Motor neuron (in vitro differentiated cells): ENCODE data around the gene MYH16. TPM values are rescaled to one million over a fixed set of nuclear protein-coding genes. Genes with fewer than 3 reads are reported as not detected.
"Not testable (repeated sequence)": the region's sequence is repeated elsewhere in the genome, so short reads cannot be mapped to it uniquely, and the experiment has no call there.

ENCODE experiments used
- ATAC-seq, 8 experiments: fragments of 200-7000 bp; cut with Tn5 transposase; replicated peaks in 6 of 8; 2 replicates each; pipeline ENCODE4 v1.8.0; 2021; ENCODE audit warnings: mild to moderate bottlenecking in 8 of 8, moderate library complexity in 8 of 8
- H3K27ac ChIP-seq, 2 donors: fragments of 250-450 bp; sonication (Bioruptor Pico); 2 replicates each; pipeline ENCODE4 v1.9.0; 2021; ENCODE audit warnings: antibody characterized with exemption in 2 of 2, mild to moderate bottlenecking in 2 of 2, moderate library complexity in 1 of 2
- H3K4me1 ChIP-seq, 2 donors: fragments of 250-450 bp; sonication (Bioruptor Pico); replicated peaks in 1 of 2; 2 replicates each; pipeline ENCODE4 v1.6.1; 2021; ENCODE audit warnings: antibody characterized with exemption in 2 of 2, mild to moderate bottlenecking in 2 of 2, moderate library complexity in 1 of 2
- H3K4me3 ChIP-seq, 5 donors: fragments of 250-450 bp; sonication (Bioruptor Pico); 2 replicates each; pipeline ENCODE4 v1.9.0; 2021; ENCODE audit warnings: antibody characterized with exemption in 5 of 5, mild to moderate bottlenecking in 5 of 5, moderate library complexity in 4 of 5
- WGBS, 10 experiments: fragments of 450-650 bp; shearing (Covaris generic); methylation state at CpG; one replicate each; pipeline ENCODE4 v1.0.0; 2022; 5-methylcytosine and 5-hydroxymethylcytosine counted together
- in situ Hi-C, 9 experiments: fragments of 400-800 bp; cut with MboI; loops; one replicate each; pipeline ENCODE4 v1.15.0; 2021; ENCODE audit warnings: low sequenced_read_pairs in 9 of 9, low pct_unique_long_range_greater_than_20kb in 2 of 9; ENCODE audit not compliant: unreplicated experiment in 9 of 9
- total RNA-seq, 8 experiments: library from RNA; unstranded; fragments of 300-600 nt; gene quantifications; 2 replicates each; pipeline versions ENCODE4 v1.2.3 to v1.2.4, GENCODE V29; 2022

Gene MYH16
- under 1 TPM in 5 of 8 experiments, not detected in 3; 0.10 to 0.52 (median 0.14) TPM for total RNA-seq

DNA sequence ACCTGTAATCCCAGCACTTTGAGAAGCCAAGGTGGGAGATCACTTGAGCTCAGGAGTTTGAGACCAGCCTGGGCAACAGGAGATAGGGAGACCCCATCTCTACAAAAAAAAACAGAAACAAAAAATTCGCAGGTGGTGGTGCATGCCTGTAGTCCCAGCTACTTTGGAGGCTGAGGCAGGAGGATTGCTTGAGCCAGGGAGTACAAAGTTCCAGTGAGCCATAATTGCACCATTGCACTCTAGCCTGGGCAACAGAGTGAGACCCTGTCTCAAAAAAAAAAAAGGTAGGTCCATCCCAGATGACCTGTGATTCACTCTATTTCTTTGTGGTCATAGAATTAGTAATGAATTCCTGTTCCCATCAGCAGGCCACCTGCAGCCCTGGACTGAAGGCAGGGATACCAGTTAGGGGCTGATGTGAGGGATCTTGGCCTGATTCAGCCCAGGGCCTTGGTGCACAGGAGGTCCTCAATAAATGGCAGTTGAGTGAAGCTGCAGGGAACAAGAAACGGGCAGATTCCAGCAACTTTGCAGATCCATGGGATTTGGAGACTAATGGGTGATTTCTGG lies at the start of gene MYH16:
MYH16 (plus strand) TSS at position 364 of the 570 bp plus-strand sequence.
- Histone ChIP-seq H3K4me3 (no peak within 1 kb of the TSS), H3K4me1 (no peaks in the 10 kb centered on the region), H3K27ac (no peak within 1 kb of the TSS)
- ATAC-seq, result no peak
- 13 to 100% (median 88%) methylated on average over 1 to 2 of the region's 2 CpGs; no CpG with 5 or more reads in 1 of the 10 experiments for WGBS, 10 experiments
- in situ Hi-C loops, result no loop called here

DNA sequence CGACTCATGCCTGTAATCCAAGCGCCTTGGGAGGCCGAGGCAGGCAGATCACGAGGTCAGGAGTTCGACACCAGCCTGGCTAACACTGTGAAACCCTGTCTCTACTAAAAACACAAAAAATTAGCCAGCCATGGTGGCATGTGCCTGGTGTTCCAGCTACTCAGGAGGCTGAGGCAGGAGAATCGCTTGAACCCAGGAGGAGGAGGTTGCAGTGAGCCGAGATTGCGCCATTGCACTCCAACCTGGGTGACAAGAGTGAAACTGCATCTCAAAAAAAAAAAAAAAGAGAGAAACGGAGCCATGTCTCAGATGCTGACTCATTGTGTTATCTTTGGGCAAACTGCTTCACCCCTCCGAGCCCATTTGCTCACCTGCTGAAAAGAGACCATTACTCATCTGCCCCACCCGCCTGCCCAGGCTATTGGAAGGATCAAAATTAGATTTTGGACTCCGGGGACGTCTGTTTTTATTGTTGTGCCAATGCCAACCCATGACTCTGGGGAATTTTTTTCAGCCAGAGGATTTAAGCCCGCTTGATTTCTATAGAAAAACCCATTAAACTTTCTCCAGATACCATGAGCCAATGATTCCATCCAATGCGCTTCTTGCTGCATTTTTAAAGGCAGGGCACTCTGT lies 48.3 kb upstream of the MYH16 start:
- in situ Hi-C loops, H3K4me3 ChIP-seq, H3K27ac ChIP-seq, H3K4me1 ChIP-seq: not testable (repeated sequence)
- peak in 1 of 8 experiments; percentile 51 for ATAC-seq
- WGBS, 10 experiments, result 26 to 100% (median 78%) methylated on average over 1 to 10 of the region's 15 CpGs

DNA sequence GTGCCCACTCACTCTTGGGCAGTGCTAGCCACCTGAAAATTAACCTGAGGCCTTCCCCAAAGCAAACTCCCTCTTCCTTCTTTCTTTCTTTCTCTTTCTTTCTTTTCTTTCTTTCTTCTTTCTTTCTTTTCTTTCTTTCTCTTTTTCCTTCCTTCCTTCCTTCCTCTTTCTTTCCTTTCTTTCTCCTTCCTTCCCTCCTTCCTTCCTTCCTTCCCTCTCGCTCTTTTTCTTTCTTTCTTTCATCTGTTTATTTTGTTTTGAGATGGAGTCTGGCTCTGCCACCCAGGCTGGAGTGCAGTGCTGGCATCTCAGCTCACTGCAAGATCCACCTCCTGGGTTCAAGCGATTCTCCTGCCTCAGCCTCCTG lies 47.8 kb upstream of the MYH16 start:
- Histone ChIP-seq H3K4me3 (no peak overlapping the region), H3K27ac (no peak overlapping the region), H3K4me1 (no peaks in the 10 kb centered on the region)
- ATAC-seq, result no peak
- in situ Hi-C loops, result no loop called here
- 72 to 100% (median 86%) methylated on average over 1 to 2 of the region's 2 CpGs; no CpG with 5 or more reads in 2 of the 10 experiments for WGBS, 10 experiments

- in situ Hi-C loops, result no loop called here
- ATAC-seq, result no peak
- no peak overlapping the region for H3K27ac ChIP-seq
Measured at GRCh38 chr7:99229234-99229633, 43.4 kb upstream of the MYH16 start.

GRCh38 chr7:99232082-99232770 lies 40.4 kb upstream of the MYH16 start:
- no peak for ATAC-seq
- in situ Hi-C loops, result no loop called here
- no peaks in the 10 kb centered on the region for H3K4me1 ChIP-seq
- no peak overlapping the region for H3K4me3 ChIP-seq
- H3K27ac ChIP-seq, result no peak overlapping the region
- WGBS, 10 experiments, result 0 to 100% (median 86%) methylated on average over 1 to 6 of the region's 9 CpGs; no CpG with 5 or more reads in 1 of the 10 experiments

More at GRCh38 chr7:99229234-99229633, 43.4 kb upstream of the MYH16 start:
- H3K4me3 ChIP-seq, result no peak overlapping the region
- H3K4me1 ChIP-seq, result no peaks in the 10 kb centered on the region
- 38 to 100% (median 82%) methylated on average over 1 to 4 of the region's 4 CpGs for WGBS, 10 experiments

- in situ Hi-C loops, H3K27ac ChIP-seq, ATAC-seq, H3K4me3 ChIP-seq, H3K4me1 ChIP-seq: not testable (repeated sequence)
- 67 to 83% methylated on average over 2 to 3 of the region's 4 CpGs; no CpG with 5 or more reads in 8 of the 10 experiments for WGBS, 10 experiments
Measured at GRCh38 chr7:99232955-99233354, 39.7 kb upstream of the MYH16 start.

- Histone ChIP-seq H3K27ac (no peak overlapping the region), H3K4me1 (no peaks in the 10 kb centered on the region), H3K4me3 (no peak overlapping the region)
- 69 to 100% (median 91%) methylated on average over 1 to 8 of the region's 9 CpGs; no CpG with 5 or more reads in 1 of the 10 experiments for WGBS, 10 experiments
- in situ Hi-C loops, result no loop called here
- ATAC-seq, result no peak
Measured at GRCh38 chr7:99234185-99234584, 38.5 kb upstream of the MYH16 start.

GRCh38 chr7:99235925-99236324 lies 36.7 kb upstream of the MYH16 start:
- WGBS, 10 experiments, result 60 to 100% (median 80%) methylated on average over 1 to 8 of the region's 12 CpGs; no CpG with 5 or more reads in 1 of the 10 experiments
- Histone ChIP-seq H3K4me1 (no peaks in the 10 kb centered on the region), H3K4me3 (no peak overlapping the region), H3K27ac (no peak overlapping the region)
- no peak for ATAC-seq
- in situ Hi-C loops, result no loop called here

DNA sequence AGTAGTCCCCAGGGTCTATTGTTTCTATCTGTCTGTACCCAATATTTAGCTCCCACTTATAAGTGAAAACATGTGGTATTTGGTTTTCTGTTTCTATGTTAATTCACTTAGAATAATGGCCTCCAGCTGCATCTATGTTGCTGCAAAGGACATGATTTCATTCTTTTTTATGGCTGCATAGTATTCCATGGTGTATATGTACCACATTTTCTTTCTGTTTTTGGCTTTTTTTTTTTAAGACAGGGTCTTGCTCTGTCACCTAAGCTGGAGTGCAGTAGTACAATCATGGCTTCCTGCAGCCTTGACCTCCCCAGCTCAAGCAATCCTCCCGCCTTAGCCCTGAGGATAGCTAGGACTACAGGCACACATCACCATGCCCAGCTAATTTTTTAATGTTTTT lies 34.8 kb upstream of the MYH16 start:
- ATAC-seq, in situ Hi-C loops: not testable (repeated sequence)
- WGBS, 10 experiments, result 60 to 100% (median 90%) methylated on average over 1 of the region's 1 CpG; no CpG with 5 or more reads in 6 of the 10 experiments

DNA sequence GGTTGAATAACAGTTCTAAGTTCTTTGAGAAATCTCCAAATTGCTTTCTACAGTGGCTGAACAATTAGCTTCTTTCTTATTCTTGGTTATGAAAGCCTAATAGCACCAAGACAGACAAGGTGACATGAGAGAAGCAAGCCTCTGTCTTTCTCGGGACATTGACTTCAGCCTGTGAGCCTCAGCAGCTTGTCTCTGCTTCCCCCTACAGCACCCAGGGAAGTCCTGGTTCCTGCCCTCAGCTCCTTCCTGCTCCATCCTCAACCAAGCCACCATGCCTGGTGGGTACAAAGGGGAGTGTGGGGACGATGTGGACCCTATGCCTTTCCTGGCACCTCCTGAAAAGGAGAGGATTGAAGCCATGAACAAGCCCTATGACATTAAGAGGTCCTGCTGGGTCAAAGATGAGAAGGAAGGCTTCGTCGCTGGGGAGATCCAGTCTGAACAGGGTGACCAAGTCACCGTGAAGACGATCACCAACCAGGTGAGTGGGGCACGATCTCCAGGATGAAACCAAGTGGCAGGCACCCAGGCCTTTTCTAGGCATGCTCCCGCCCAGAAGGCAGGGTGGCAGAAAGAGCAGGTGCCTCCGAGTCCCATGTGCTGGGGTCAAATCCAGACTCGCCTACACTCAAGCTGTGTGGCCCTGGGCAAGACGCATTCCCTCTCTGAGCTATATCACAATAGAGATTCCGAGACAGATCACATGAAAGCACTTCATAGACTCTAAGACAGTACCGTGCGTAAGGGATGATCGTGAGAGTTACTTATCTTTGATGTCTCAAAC lies 33.9 kb upstream of the MYH16 start:
- no peak for ATAC-seq
- WGBS, 10 experiments, result 27 to 100% (median 67%) methylated on average over 2 to 8 of the region's 15 CpGs; no CpG with 5 or more reads in 2 of the 10 experiments
- no peak overlapping the region for H3K27ac ChIP-seq
- H3K4me3 ChIP-seq, result no peak overlapping the region
- in situ Hi-C loops, result no loop called here
- H3K4me1 ChIP-seq, result no peaks in the 10 kb centered on the region

More for the DNA sequence above, 34.8 kb upstream of the MYH16 start:
- H3K27ac ChIP-seq, H3K4me3 ChIP-seq, H3K4me1 ChIP-seq: not testable (repeated sequence)

DNA sequence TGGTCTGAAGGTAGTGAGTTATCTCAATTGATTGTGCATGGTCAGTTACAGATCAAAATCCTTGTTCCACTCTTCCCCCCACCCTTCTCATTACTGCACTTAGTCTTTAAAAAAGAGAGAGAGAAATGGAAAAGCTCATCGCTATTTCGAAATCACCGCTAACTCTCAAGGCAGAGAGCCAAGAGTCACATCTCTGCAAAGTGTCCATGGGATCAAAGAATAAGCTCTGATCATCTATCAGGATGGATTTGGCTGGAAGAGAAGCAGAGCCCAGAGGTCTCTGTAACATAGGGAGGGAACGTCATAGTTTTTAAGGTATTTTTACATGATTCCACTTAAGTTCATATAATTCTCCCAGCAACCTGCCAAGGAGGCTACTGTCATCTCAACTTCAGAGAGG lies 30.0 kb upstream of the MYH16 start:
- Histone ChIP-seq H3K4me3 (no peak overlapping the region), H3K4me1 (no peaks in the 10 kb centered on the region), H3K27ac (no peak overlapping the region)
- 10 to 100% (median 91%) methylated on average over 2 to 4 of the region's 4 CpGs; no CpG with 5 or more reads in 2 of the 10 experiments for WGBS, 10 experiments
- in situ Hi-C loops, result no loop called here
- no peak for ATAC-seq

GRCh38 chr7:99243751-99244337 lies 28.8 kb upstream of the MYH16 start:
- WGBS, 10 experiments, result 70 to 100% (median 84%) methylated on average over 2 to 5 of the region's 5 CpGs; no CpG with 5 or more reads in 1 of the 10 experiments
- no peak for ATAC-seq
- H3K4me3 ChIP-seq, result no peak overlapping the region
- no peaks in the 10 kb centered on the region for H3K4me1 ChIP-seq
- no peak overlapping the region for H3K27ac ChIP-seq
- in situ Hi-C loops, result no loop called here
